Stimulated activated CD4-positive, alpha-beta T cell treated with anti-CD3 and anti-CD28 coated beads, Interleukin-1b, Interleukin-23, amount 100 ng/mL, for 4 hours (primary cell): ENCODE data around the gene SURF1.
"Not testable (repeated sequence)": the region's sequence is repeated elsewhere in the genome, so short reads cannot be mapped to it uniquely, and the experiment has no call there.

Source experiments
- DNase-seq, 2 donors: peaks; one replicate each; pipeline ENCODE4 v3.0.0-alpha.2; 2020; ENCODE audit warnings: low read depth in 2 of 2

SURF1 gene

GRCh38 chr9:133322701-133323100 lies 33.6 kb downstream of the SURF1 start:
- DNase-seq, result no peak

GRCh38 chr9:133321411-133321935 lies 34.8 kb downstream of the SURF1 start:
- DNase-seq, result no peak

- no peak for DNase-seq
These were observed 35.8 kb downstream of the SURF1 start for GRCh38 chr9:133320421-133320881.

GRCh38 chr9:133317551-133317950 lies 38.7 kb downstream of the SURF1 start:
- DNase-seq, result not testable (repeated sequence)

- no peak for DNase-seq
These were observed 40.3 kb downstream of the SURF1 start for GRCh38 chr9:133315997-133316396.

GRCh38 chr9:133309608-133310007 lies 46.7 kb downstream of the SURF1 start:
- DNase-seq, result no peak

GRCh38 chr9:133307301-133307700 lies 49.0 kb downstream of the SURF1 start:
- no peak for DNase-seq

GRCh38 chr9:133306242-133307204 lies 49.8 kb downstream of the SURF1 start:
- DNase-seq, result no peak

GRCh38 chr9:133305731-133306130 lies 50.6 kb downstream of the SURF1 start:
- DNase-seq, result no peak

- DNase-seq, result no peak
These were observed 51.6 kb downstream of the SURF1 start for GRCh38 chr9:133304477-133305377.

GRCh38 chr9:133304158-133304470 lies 52.2 kb downstream of the SURF1 start:
- DNase-seq, result no peak

GRCh38 chr9:133303266-133304157 lies 52.8 kb downstream of the SURF1 start:
- no peak for DNase-seq
